Measurements from ENCODE around the gene SERTAD4.
A peak's percentile ranks its signal among the peaks of the same experiment; 100 is the strongest.

SERTAD4 gene

GRCh38 chr1:210280221-210280620, 47.6 kb downstream of the SERTAD4 start:
- Histone ChIP-seq H3K36me3 (ENCODE audit: insufficient read depth, insufficient read length, low read length) (no peaks in the 10 kb centered on the region), H3K27me3 (ENCODE audit: insufficient read depth, insufficient read length) (no peaks in the 10 kb centered on the region), H3K4me3 (ENCODE audit: insufficient read length, low read depth) (no peak overlapping the region), H3K9me3 (ENCODE audit: insufficient read depth, low read length) (peaks cover 45% of the 10 kb centered on the region), H3K9ac (ENCODE audit: insufficient read length, low read depth) (no peak overlapping the region), H3K4me1 (ENCODE audit: insufficient read depth, insufficient read length) (no peaks in the 10 kb centered on the region)
- DNase-seq (ENCODE audit: low read depth, low spot score) = no peak
- TF ChIP-seq SUZ12 (IDR thresholded peaks at IDR 0.05; ENCODE audit: extremely low read depth, insufficient read depth, insufficient read length) (no peak), YY1 (IDR thresholded peaks at IDR 0.05; ENCODE audit: insufficient read depth, insufficient read length) (no peak)

DNA sequence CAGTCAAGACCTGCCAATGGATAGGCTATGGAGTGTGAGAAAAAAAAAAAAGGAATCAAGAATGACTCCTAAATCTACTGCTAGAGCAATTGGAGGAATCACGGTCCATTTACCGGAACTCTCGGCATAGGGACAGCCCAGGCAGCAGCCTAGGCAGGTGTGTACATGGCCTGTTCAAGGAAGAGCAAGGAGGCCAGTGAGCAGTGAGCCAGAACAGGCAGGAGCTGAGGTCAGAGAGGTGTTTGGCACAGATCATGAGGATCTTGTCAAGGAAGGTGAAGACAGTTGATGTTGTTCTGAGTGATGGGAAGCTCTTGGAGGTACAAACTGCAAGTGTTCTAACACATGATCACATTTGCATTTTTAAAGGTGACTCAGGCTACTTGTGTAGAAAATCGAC, 55.5 kb downstream of the SERTAD4 start:
- H3K4me1 ChIP-seq (ENCODE audit: insufficient read depth, insufficient read length) = peaks cover 3% of the 10 kb centered on the region
- peaks cover 7% of the 10 kb centered on the region; the same call in 1 of the 2 replicates for H3K9me3 ChIP-seq (ENCODE audit: insufficient read depth, low read length)
- TF ChIP-seq ZNF274 (IDR thresholded peaks at IDR 0.05; ENCODE audit: low read depth, low read length) = no peak
- no peak for TF ChIP-seq YY1 (IDR thresholded peaks at IDR 0.05; ENCODE audit: insufficient read depth, insufficient read length)
- no peak for TF ChIP-seq SUZ12 (IDR thresholded peaks at IDR 0.05; ENCODE audit: extremely low read depth, insufficient read depth, insufficient read length)
- no peak overlapping the region for H3K4me3 ChIP-seq (ENCODE audit: insufficient read length, low read depth)
- H3K27me3 ChIP-seq (ENCODE audit: insufficient read depth, insufficient read length) = peaks cover 28% of the 10 kb centered on the region
- no peak for DNase-seq (ENCODE audit: low read depth, low spot score)
- H3K9ac ChIP-seq (ENCODE audit: insufficient read length, low read depth) = no peak overlapping the region
- H3K36me3 ChIP-seq (ENCODE audit: insufficient read depth, insufficient read length, low read length) = no peaks in the 10 kb centered on the region

DNA sequence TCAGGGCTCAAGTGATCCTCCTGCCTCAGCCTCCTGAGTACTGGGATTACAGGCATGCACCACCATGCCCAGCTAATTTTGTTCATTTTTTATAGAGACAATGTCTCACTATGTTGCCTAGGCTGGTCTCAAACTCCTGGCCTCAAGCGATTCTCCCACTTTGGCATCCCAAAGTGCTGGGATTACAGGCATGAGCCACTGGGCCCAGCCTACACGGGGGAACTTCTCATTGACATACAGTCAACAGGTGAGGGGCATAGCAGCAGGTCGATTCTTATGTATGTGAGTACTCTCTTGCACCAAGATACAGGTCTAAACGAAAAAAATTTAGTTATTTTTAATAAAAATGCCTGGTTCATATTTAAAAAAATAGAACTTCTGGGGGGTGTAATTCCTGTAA, 56.7 kb downstream of the SERTAD4 start:
- TF ChIP-seq SUZ12 (IDR thresholded peaks at IDR 0.05; ENCODE audit: extremely low read depth, insufficient read depth, insufficient read length) (no peak), YY1 (IDR thresholded peaks at IDR 0.05; ENCODE audit: insufficient read depth, insufficient read length) (no peak), ZNF274 (IDR thresholded peaks at IDR 0.05; ENCODE audit: low read depth, low read length) (no peak)
- peaks cover 28% of the 10 kb centered on the region for H3K27me3 ChIP-seq (ENCODE audit: insufficient read depth, insufficient read length)

DNA sequence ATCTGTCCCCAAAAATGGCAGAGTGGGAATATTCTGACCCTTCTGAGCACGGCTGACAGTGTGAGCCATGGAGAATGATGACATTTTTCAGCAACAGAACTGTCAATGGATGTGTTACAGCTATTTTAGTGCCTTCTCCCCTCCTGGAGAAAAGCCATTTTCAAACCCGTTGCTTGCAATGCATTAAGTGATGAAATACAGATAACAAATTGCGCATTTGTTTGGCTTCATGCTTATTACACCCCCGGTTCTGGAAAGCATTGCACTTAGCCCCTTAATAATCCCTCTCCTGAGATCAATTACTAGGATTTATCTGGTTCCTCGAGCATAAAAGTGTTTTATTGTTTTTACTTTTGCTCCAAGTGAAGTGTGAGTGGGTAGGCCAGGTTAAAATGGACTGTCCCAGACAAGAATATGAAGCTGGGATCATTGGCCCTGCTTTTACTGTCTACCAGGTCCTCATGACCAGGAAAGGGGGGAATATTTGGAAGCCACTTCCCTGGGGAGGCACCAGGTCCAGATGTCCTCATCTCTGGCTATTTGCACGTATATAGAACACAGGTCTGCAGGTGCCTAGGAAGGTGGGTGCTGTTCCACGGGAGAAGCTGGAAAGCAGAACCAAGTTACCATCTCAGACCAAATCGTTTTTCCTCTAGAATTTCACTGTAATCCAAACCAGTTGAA, 58.6 kb downstream of the SERTAD4 start:
- no peak for DNase-seq (ENCODE audit: low read depth, low spot score)
- no peaks in the 10 kb centered on the region for H3K9me3 ChIP-seq (ENCODE audit: insufficient read depth, low read length)
- no peaks in the 10 kb centered on the region for H3K36me3 ChIP-seq (ENCODE audit: insufficient read depth, insufficient read length, low read length)
- no peak overlapping the region for H3K4me3 ChIP-seq (ENCODE audit: insufficient read length, low read depth)
- no peak for TF ChIP-seq ZNF274 (IDR thresholded peaks at IDR 0.05; ENCODE audit: low read depth, low read length)
- no peak for TF ChIP-seq SUZ12 (IDR thresholded peaks at IDR 0.05; ENCODE audit: extremely low read depth, insufficient read depth, insufficient read length)
- TF ChIP-seq YY1 (IDR thresholded peaks at IDR 0.05; ENCODE audit: insufficient read depth, insufficient read length) = no peak
- H3K4me1 ChIP-seq (ENCODE audit: insufficient read depth, insufficient read length) = peaks cover 7% of the 10 kb centered on the region
- H3K27me3 ChIP-seq (ENCODE audit: insufficient read depth, insufficient read length) = peaks cover 28% of the 10 kb centered on the region
- H3K9ac ChIP-seq (ENCODE audit: insufficient read length, low read depth) = no peak overlapping the region

More for the DNA sequence above, 56.7 kb downstream of the SERTAD4 start:
- Histone ChIP-seq H3K4me1 (ENCODE audit: insufficient read depth, insufficient read length) (peaks cover 3% of the 10 kb centered on the region), H3K36me3 (ENCODE audit: insufficient read depth, insufficient read length, low read length) (no peaks in the 10 kb centered on the region), H3K9me3 (ENCODE audit: insufficient read depth, low read length) (peaks cover 7% of the 10 kb centered on the region; the same call in 1 of the 2 replicates), H3K4me3 (ENCODE audit: insufficient read length, low read depth) (no peak overlapping the region), H3K9ac (ENCODE audit: insufficient read length, low read depth) (no peak overlapping the region)
- no peak for DNase-seq (ENCODE audit: low read depth, low spot score)

DNA sequence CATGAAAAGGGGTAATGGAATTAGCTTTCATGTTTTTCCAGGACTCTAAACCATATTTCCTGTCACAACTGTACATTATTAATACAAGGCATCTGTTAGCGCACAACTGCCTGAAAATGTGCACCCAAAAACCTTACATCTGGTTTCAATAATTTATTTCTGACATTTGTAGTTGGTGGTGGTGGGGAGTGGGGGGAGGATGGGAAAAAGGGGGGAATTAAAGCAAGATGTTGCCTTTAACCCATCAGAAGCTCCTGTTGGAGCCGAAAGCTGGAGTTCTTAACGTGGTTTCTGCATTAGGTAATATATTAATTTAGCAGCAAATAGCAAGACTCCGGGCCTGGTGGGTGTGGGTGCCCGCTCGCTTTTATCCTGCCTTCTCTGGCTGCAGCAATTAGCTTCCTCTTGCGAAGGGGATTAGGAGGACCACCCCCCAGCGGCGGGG, 59.2 kb downstream of the SERTAD4 start:
- peaks cover 7% of the 10 kb centered on the region for H3K4me1 ChIP-seq (ENCODE audit: insufficient read depth, insufficient read length)
- no peak overlapping the region for H3K9ac ChIP-seq (ENCODE audit: insufficient read length, low read depth)
- no peaks in the 10 kb centered on the region for H3K9me3 ChIP-seq (ENCODE audit: insufficient read depth, low read length)
- peak overlapping the region; percentile 47 for H3K4me3 ChIP-seq (ENCODE audit: insufficient read length, low read depth)
- H3K36me3 ChIP-seq (ENCODE audit: insufficient read depth, insufficient read length, low read length) = no peaks in the 10 kb centered on the region
- peaks cover 28% of the 10 kb centered on the region for H3K27me3 ChIP-seq (ENCODE audit: insufficient read depth, insufficient read length)
- no peak for DNase-seq (ENCODE audit: low read depth, low spot score)
- TF ChIP-seq ZNF274 (IDR thresholded peaks at IDR 0.05; ENCODE audit: low read depth, low read length) = no peak
- TF ChIP-seq YY1 (IDR thresholded peaks at IDR 0.05; ENCODE audit: insufficient read depth, insufficient read length) = no peak
- no peak for TF ChIP-seq SUZ12 (IDR thresholded peaks at IDR 0.05; ENCODE audit: extremely low read depth, insufficient read depth, insufficient read length)

GRCh38 chr1:210292231-210292871, 59.8 kb downstream of the SERTAD4 start:
- peak overlapping the region; percentile 73 for H3K9ac ChIP-seq (ENCODE audit: insufficient read length, low read depth)
- no peaks in the 10 kb centered on the region for H3K9me3 ChIP-seq (ENCODE audit: insufficient read depth, low read length)
- DNase-seq (ENCODE audit: low read depth, low spot score) = peak; percentile 64
- peaks cover 28% of the 10 kb centered on the region for H3K27me3 ChIP-seq (ENCODE audit: insufficient read depth, insufficient read length)
- TF ChIP-seq YY1 (IDR thresholded peaks at IDR 0.05; ENCODE audit: insufficient read depth, insufficient read length) (no peak), SUZ12 (IDR thresholded peaks at IDR 0.05; ENCODE audit: extremely low read depth, insufficient read depth, insufficient read length) (no peak), ZNF274 (IDR thresholded peaks at IDR 0.05; ENCODE audit: low read depth, low read length) (no peak)
- H3K4me1 ChIP-seq (ENCODE audit: insufficient read depth, insufficient read length) = peaks cover 7% of the 10 kb centered on the region
- H3K4me3 ChIP-seq (ENCODE audit: insufficient read length, low read depth) = peak overlapping the region; percentile 47
- H3K36me3 ChIP-seq (ENCODE audit: insufficient read depth, insufficient read length, low read length) = no peaks in the 10 kb centered on the region

- no peaks in the 10 kb centered on the region for H3K36me3 ChIP-seq (ENCODE audit: insufficient read depth, insufficient read length, low read length)
- H3K4me1 ChIP-seq (ENCODE audit: insufficient read depth, insufficient read length) = peaks cover 8% of the 10 kb centered on the region
- H3K9ac ChIP-seq (ENCODE audit: insufficient read length, low read depth) = peak overlapping the region; percentile 73
- DNase-seq (ENCODE audit: low read depth, low spot score) = no peak
- peaks cover 25% of the 10 kb centered on the region for H3K27me3 ChIP-seq (ENCODE audit: insufficient read depth, insufficient read length)
- TF ChIP-seq ZNF274 (IDR thresholded peaks at IDR 0.05; ENCODE audit: low read depth, low read length) (no peak), SUZ12 (IDR thresholded peaks at IDR 0.05; ENCODE audit: extremely low read depth, insufficient read depth, insufficient read length) (no peak), YY1 (IDR thresholded peaks at IDR 0.05; ENCODE audit: insufficient read depth, insufficient read length) (no peak)
- peaks cover 2% of the 10 kb centered on the region; the same call in 1 of the 2 replicates for H3K9me3 ChIP-seq (ENCODE audit: insufficient read depth, low read length)
- H3K4me3 ChIP-seq (ENCODE audit: insufficient read length, low read depth) = peak overlapping the region; percentile 47
These were observed 60.6 kb downstream of the SERTAD4 start for GRCh38 chr1:210293171-210293607.
